PFSK-1 (cell line): ENCODE results near the gene TMEM52B.

Experiments
- POLR2AphosphoS5 ChIP-seq: IDR thresholded peaks from 2 replicates; pipeline ENCODE4 v1.6.1; 2012; ENCODE audit warnings: low read depth, mild to moderate bottlenecking, control low read depth, low read length, moderate library complexity
- SIN3A ChIP-seq: IDR thresholded peaks from 2 replicates; pipeline ENCODE4 v1.6.1; 2012; ENCODE audit warnings: mild to moderate bottlenecking, low read length, moderate library complexity, borderline replicate concordance; ENCODE audit not compliant: insufficient read depth
- TAF1 ChIP-seq: IDR thresholded peaks from 2 replicates; pipeline ENCODE4 v1.6.1; 2012; ENCODE audit warnings: low read length, control low read depth, borderline replicate concordance; ENCODE audit not compliant: insufficient read depth
- TF ChIP-seq, protein P1 (sequence below), 2 experiments: IDR thresholded peaks; 2 replicates each; pipeline versions ENCODE4 v1.6.1 to v1.8.0; 2011 to 2012; ENCODE audit warnings: low read depth in 2 of 2, low read length in 2 of 2, control low read depth in 1 of 2, inconsistent platforms in 1 of 2, mild to moderate bottlenecking in 1 of 2, moderate library complexity in 1 of 2; ENCODE audit not compliant: insufficient read depth in 1 of 2

DNA sequence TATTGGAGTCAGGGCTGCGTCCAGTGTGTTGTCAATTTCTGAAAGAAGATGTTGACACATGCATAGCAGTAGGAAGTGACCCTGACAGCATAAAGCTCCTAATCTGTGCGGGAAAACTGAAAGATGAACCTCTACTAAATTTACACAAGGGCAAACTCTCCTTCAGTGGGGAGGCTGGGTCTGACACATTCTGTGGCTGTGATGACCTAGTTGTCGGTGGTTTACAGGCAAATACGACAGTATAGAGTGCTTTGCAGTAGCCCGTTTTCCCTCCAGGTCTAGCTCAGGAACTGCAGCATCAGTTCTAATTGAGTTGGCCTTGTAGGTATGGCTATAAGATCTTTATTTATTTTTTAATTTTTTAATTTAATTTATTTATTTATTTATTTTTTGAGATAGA is 19.0 kb downstream of the TMEM52B start:
- TF ChIP-seq, protein P1, sequence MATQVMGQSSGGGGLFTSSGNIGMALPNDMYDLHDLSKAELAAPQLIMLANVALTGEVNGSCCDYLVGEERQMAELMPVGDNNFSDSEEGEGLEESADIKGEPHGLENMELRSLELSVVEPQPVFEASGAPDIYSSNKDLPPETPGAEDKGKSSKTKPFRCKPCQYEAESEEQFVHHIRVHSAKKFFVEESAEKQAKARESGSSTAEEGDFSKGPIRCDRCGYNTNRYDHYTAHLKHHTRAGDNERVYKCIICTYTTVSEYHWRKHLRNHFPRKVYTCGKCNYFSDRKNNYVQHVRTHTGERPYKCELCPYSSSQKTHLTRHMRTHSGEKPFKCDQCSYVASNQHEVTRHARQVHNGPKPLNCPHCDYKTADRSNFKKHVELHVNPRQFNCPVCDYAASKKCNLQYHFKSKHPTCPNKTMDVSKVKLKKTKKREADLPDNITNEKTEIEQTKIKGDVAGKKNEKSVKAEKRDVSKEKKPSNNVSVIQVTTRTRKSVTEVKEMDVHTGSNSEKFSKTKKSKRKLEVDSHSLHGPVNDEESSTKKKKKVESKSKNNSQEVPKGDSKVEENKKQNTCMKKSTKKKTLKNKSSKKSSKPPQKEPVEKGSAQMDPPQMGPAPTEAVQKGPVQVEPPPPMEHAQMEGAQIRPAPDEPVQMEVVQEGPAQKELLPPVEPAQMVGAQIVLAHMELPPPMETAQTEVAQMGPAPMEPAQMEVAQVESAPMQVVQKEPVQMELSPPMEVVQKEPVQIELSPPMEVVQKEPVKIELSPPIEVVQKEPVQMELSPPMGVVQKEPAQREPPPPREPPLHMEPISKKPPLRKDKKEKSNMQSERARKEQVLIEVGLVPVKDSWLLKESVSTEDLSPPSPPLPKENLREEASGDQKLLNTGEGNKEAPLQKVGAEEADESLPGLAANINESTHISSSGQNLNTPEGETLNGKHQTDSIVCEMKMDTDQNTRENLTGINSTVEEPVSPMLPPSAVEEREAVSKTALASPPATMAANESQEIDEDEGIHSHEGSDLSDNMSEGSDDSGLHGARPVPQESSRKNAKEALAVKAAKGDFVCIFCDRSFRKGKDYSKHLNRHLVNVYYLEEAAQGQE (IDR thresholded peaks at IDR 0.05; ENCODE audit: insufficient read depth in 1 of 2, low read depth in 2 of 2, low read length in 2 of 2): no peak
- TF ChIP-seq POLR2AphosphoS5 (no peak), SIN3A (no peak), TAF1 (no peak)
